IMR-90 (cell line): Measurements from ENCODE around the gene KCNK3. TPM values are rescaled to one million over a fixed set of nuclear protein-coding genes. Genes with fewer than 3 reads are reported as not detected.

Experiments
- ATAC-seq: fragments of 200-7000 bp; cut with Tn5 transposase; 2 replicates; pipeline ENCODE4 v1.9.1; 2020; ENCODE audit warnings: low read depth, mild to moderate bottlenecking, moderate library complexity
- BruUV-seq: library from RNA; stranded (reverse); fragments of 400-500 nt; replicated peaks from 2 replicates; lab custom pipeline; 2021; lab: Mats Ljungman, UMichigan
- CTCF ChIA-PET: fragments of 300-600 bp; formaldehyde crosslinking; extraction: SDS; loops from one replicate; lab custom pipeline; 2021; ENCODE audit warnings: antibody characterized with exemption; lab: Yijun Ruan, JAX
- POLR2A ChIA-PET: fragments of 300-600 bp; sonication (Branson Sonifier 250); formaldehyde crosslinking; loops from one replicate; lab custom pipeline; 2022; ENCODE audit warnings: antibody characterized with exemption; ENCODE audit not compliant: unreplicated experiment; lab: Charles Lee
- DNase-seq: peaks from one replicate; pipeline ENCODE4 v3.0.0; 2013
- H2AFZ ChIP-seq: replicated peaks from 2 replicates; pipeline ENCODE3; 2013; ENCODE audit warnings: low read length, mild to moderate bottlenecking; ENCODE audit not compliant: poor library complexity
- H2AK5ac ChIP-seq: 2 replicates; pipeline ENCODE4 v1.6.1; 2013; ENCODE audit warnings: low read depth, low read length, inconsistent platforms
- H2AK9ac ChIP-seq: replicated peaks from 2 replicates; pipeline ENCODE3; 2013; ENCODE audit warnings: mild to moderate bottlenecking, low read depth, low read length, moderate library complexity; ENCODE audit not compliant: poor library complexity
- H2BK120ac ChIP-seq: 2 replicates; pipeline ENCODE4 v1.6.1; 2013; ENCODE audit warnings: low read depth, low read length, inconsistent platforms
- H2BK15ac ChIP-seq: 3 replicates; pipeline ENCODE4 v1.6.1; 2013; ENCODE audit warnings: low read depth, low read length, inconsistent platforms
- H2BK20ac ChIP-seq: 2 replicates; pipeline ENCODE4 v1.6.1; 2013; ENCODE audit warnings: low read depth, mild to moderate bottlenecking, inconsistent platforms, low read length, moderate library complexity
- H2BK5ac ChIP-seq: 2 replicates; pipeline ENCODE4 v1.6.1; 2013; ENCODE audit warnings: mild to moderate bottlenecking, low read depth, low read length, inconsistent platforms; ENCODE audit not compliant: poor library complexity, severe bottlenecking
- H3K14ac ChIP-seq: replicated peaks from 2 replicates; pipeline ENCODE4 v1.6.1; 2013; ENCODE audit warnings: low read depth, low read length, inconsistent platforms
- H3K18ac ChIP-seq: 2 replicates; pipeline ENCODE4 v1.6.1; 2013; ENCODE audit warnings: low read depth, low read length, control low read depth
- H3K23ac ChIP-seq: 2 replicates; pipeline ENCODE4 v1.6.1; 2013; ENCODE audit warnings: low read depth, low read length, inconsistent platforms
- H3K27ac ChIP-seq: 2 replicates; pipeline ENCODE4 v1.5.1; 2013; ENCODE audit warnings: mild to moderate bottlenecking, control low read depth, low read length; ENCODE audit not compliant: insufficient read depth
- H3K27me3 ChIP-seq: 2 replicates; pipeline ENCODE4 v1.6.1; 2013; ENCODE audit warnings: low read length; ENCODE audit not compliant: control insufficient read depth, insufficient read depth
- H3K36me3 ChIP-seq: 2 replicates; pipeline ENCODE4 v1.6.1; 2013; ENCODE audit warnings: low read length, mixed read lengths; ENCODE audit not compliant: control insufficient read depth, insufficient read depth
- H3K4ac ChIP-seq: 2 replicates; pipeline ENCODE4 v1.6.1; 2013; ENCODE audit warnings: low read depth, low read length, inconsistent platforms
- H3K4me1 ChIP-seq: 2 replicates; pipeline ENCODE4 v1.6.1; 2013; ENCODE audit warnings: low read length, mixed read lengths; ENCODE audit not compliant: control insufficient read depth, insufficient read depth
- H3K4me2 ChIP-seq: 2 replicates; pipeline ENCODE4 v1.6.1; 2013; ENCODE audit warnings: low read depth, mild to moderate bottlenecking, control low read depth, low read length, moderate library complexity
- H3K4me3 ChIP-seq: 2 replicates; pipeline ENCODE4 v1.5.1; 2013; ENCODE audit warnings: low read depth, mild to moderate bottlenecking, control low read depth, low read length, moderate library complexity; ENCODE audit not compliant: insufficient read depth
- H3K56ac ChIP-seq: 2 replicates; pipeline ENCODE4 v1.6.1; 2013; ENCODE audit warnings: low read length, inconsistent platforms; ENCODE audit not compliant: insufficient read depth; ENCODE audit errors: extremely low read depth
- H3K79me1 ChIP-seq, 2 experiments: 2 replicates each; pipeline ENCODE4 v1.6.1; 2013; ENCODE audit warnings: low read length in 2 of 2, inconsistent platforms in 1 of 2, low read depth in 1 of 2
- H3K9ac ChIP-seq: 2 replicates; pipeline ENCODE4 v1.6.1; 2013; ENCODE audit warnings: low read depth, low read length, control low read depth
- H3K9me1 ChIP-seq: 2 replicates; pipeline ENCODE4 v1.6.1; 2013; ENCODE audit warnings: low read length, inconsistent platforms; ENCODE audit not compliant: insufficient read depth
- H3K9me3 ChIP-seq: 2 replicates; pipeline ENCODE4 v1.6.1; 2013; ENCODE audit warnings: low read length; ENCODE audit not compliant: control insufficient read depth, insufficient read depth
- H4K20me1 ChIP-seq: 2 replicates; pipeline ENCODE4 v1.6.1; 2013; ENCODE audit warnings: low read length, inconsistent platforms; ENCODE audit not compliant: insufficient read depth
- H4K5ac ChIP-seq: 2 replicates; pipeline ENCODE4 v1.6.1; 2013; ENCODE audit warnings: mild to moderate bottlenecking, low read depth, low read length, control low read depth
- H4K8ac ChIP-seq, 2 experiments: 2 replicates each; pipeline ENCODE4 v1.6.1; 2013; ENCODE audit warnings: low read depth in 2 of 2, low read length in 2 of 2, control low read depth in 1 of 2, inconsistent platforms in 1 of 2
- H4K91ac ChIP-seq: 2 replicates; pipeline ENCODE4 v1.6.1; 2013; ENCODE audit warnings: low read depth, low read length, inconsistent platforms; ENCODE audit not compliant: insufficient read depth
- BHLHE40 ChIP-seq: fragments of 150-350 bp; IDR thresholded peaks from 2 replicates; pipeline ENCODE4 v1.6.1; 2016; ENCODE audit warnings: mild to moderate bottlenecking, low read depth, low read length
- CEBPB ChIP-seq: IDR thresholded peaks from 2 replicates; pipeline ENCODE4 v1.6.1; 2012; ENCODE audit warnings: low read depth, low read length, improper control_type of control experiment
- CHD1 ChIP-seq: IDR thresholded peaks from 2 replicates; pipeline ENCODE4 v1.6.1; 2012; ENCODE audit warnings: low read depth, low read length, improper control_type of control experiment
- FOS ChIP-seq: fragments of 150-350 bp; IDR thresholded peaks from 2 replicates; pipeline ENCODE4 v1.6.1; 2016; ENCODE audit warnings: low read depth, low read length
- MAFK ChIP-seq: IDR thresholded peaks from 2 replicates; pipeline ENCODE4 v1.6.1; 2012; ENCODE audit warnings: low read depth, low read length, improper control_type of control experiment
- MAZ ChIP-seq: IDR thresholded peaks from 2 replicates; pipeline ENCODE4 v1.6.1; 2012; ENCODE audit warnings: low read depth, mild to moderate bottlenecking, low read length, improper control_type of control experiment, moderate library complexity, borderline replicate concordance
- MXI1 ChIP-seq: IDR thresholded peaks from 2 replicates; pipeline ENCODE4 v1.6.1; 2012; ENCODE audit warnings: low read depth, mild to moderate bottlenecking, low read length, moderate library complexity, borderline replicate concordance
- NFE2L2 ChIP-seq: fragments of 150-350 bp; IDR thresholded peaks from 2 replicates; pipeline ENCODE4 v1.6.1; 2016; ENCODE audit warnings: low read depth, mild to moderate bottlenecking, low read length
- POLR2A ChIP-seq: IDR thresholded peaks from 2 replicates; pipeline ENCODE4 v1.6.1; 2012; ENCODE audit warnings: mild to moderate bottlenecking, low read depth, low read length
- RAD21 ChIP-seq: IDR thresholded peaks from 2 replicates; pipeline ENCODE4 v1.6.1; 2012; ENCODE audit warnings: low read length, improper control_type of control experiment
- RCOR1 ChIP-seq: IDR thresholded peaks from 2 replicates; pipeline ENCODE4 v1.6.1; 2012; ENCODE audit warnings: mild to moderate bottlenecking, low read length, improper control_type of control experiment; ENCODE audit not compliant: insufficient replicate concordance
- RFX5 ChIP-seq: IDR thresholded peaks from 2 replicates; pipeline ENCODE4 v1.8.0; 2012; ENCODE audit warnings: low read depth, mild to moderate bottlenecking, low read length, moderate library complexity
- SMC3 ChIP-seq: fragments of 150-350 bp; IDR thresholded peaks from 2 replicates; pipeline ENCODE4 v1.6.1; 2016; ENCODE audit warnings: low read depth, mild to moderate bottlenecking, antibody characterized with exemption, low read length, moderate library complexity
- WGBS, 2 experiments: methylation state at CpG; one replicate each; pipeline versions ENCODE4 v1.1.5 to v1.1.7; 2013; ENCODE audit warnings: missing lambda C conversion rate in 2 of 2; ENCODE audit not compliant: insufficient read length in 1 of 2; ENCODE audit errors: extremely low coverage in 2 of 2; 5-methylcytosine and 5-hydroxymethylcytosine counted together
- dilution Hi-C: fragments of 300-500 bp; cut with HindIII; formaldehyde crosslinking; loops from one replicate; pipeline ENCODE4 v1.14.3; 2018; ENCODE audit warnings: low sequenced_read_pairs; ENCODE audit not compliant: unreplicated experiment
- in situ Hi-C: fragments of 300-500 bp; cut with MboI; formaldehyde crosslinking; loops from 3 replicates; pipeline ENCODE4 v1.14.3; 2019; ENCODE audit warnings: low sequenced_read_pairs, inconsistent platforms, mixed read lengths
- intact Hi-C: fragments of 100-400 bp; cut with micrococcal nuclease; formaldehyde crosslinking; loops from 2 replicates; pipeline ENCODE4 v1.10.0; 2022
- polyA plus RNA-seq, 3 experiments: library from polyadenylated mRNA; depleted of rRNA; stranded (reverse); fragments of >200 nt; gene quantifications; 2 replicates each; pipeline ENCODE4 v1.2.3, GENCODE V29; 2012; ENCODE audit warnings: low replicate concordance in 1 of 3
- total RNA-seq: library from RNA; depleted of rRNA; stranded (reverse); fragments of >200 nt; gene quantifications from 2 replicates; pipeline ENCODE4 v1.2.3, GENCODE V29; 2012
- TF ChIP-seq, protein P1 (sequence below): fragments of 150-350 bp; IDR thresholded peaks from 2 replicates; pipeline ENCODE4 v1.6.1; 2017; ENCODE audit warnings: mild to moderate bottlenecking, antibody characterized with exemption, low read length, low read depth
- TF ChIP-seq, protein P2 (sequence below): fragments of 150-350 bp; IDR thresholded peaks from 2 replicates; pipeline ENCODE4 v1.6.1; 2016; ENCODE audit warnings: low read depth, mild to moderate bottlenecking, low read length, moderate library complexity, borderline replicate concordance
- TF ChIP-seq, protein P3 (sequence below): conservative IDR thresholded peaks from 2 replicates; pipeline ENCODE4 v1.5.1; 2012; ENCODE audit warnings: mild to moderate bottlenecking, low read depth, low read length, improper control_type of control experiment

Gene KCNK3
- total and polyA plus RNA-seq, 2 of the 4 experiments (the other 2 are of a cell fraction): under 0.01 to 0.03 TPM

DNA sequence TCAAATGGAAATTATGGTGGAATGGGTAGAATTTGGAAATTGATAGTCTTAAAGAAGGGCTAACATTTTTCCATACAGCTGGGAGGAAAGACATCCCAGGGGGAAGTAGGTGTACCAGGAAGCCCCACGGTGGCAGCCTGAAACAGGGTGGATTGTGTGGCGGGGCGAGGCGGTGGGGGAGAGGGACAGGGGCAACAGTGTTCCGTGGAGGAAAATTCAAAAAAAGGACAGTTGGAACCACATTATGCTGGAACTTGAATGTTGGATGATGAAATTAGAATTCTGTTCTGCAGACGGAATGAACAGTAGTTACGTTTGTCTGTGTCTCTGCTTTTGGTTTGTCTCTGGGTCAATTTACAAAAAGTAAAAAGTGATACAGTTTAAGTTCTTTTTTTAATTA is 40.7 kb upstream of the KCNK3 start:
- TF ChIP-seq CEBPB: no peak
- TF ChIP-seq, protein P1, sequence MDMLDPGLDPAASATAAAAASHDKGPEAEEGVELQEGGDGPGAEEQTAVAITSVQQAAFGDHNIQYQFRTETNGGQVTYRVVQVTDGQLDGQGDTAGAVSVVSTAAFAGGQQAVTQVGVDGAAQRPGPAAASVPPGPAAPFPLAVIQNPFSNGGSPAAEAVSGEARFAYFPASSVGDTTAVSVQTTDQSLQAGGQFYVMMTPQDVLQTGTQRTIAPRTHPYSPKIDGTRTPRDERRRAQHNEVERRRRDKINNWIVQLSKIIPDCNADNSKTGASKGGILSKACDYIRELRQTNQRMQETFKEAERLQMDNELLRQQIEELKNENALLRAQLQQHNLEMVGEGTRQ: no peak
- TF ChIP-seq RFX5: no peak
- no peak for TF ChIP-seq MXI1
- TF ChIP-seq, protein P2, sequence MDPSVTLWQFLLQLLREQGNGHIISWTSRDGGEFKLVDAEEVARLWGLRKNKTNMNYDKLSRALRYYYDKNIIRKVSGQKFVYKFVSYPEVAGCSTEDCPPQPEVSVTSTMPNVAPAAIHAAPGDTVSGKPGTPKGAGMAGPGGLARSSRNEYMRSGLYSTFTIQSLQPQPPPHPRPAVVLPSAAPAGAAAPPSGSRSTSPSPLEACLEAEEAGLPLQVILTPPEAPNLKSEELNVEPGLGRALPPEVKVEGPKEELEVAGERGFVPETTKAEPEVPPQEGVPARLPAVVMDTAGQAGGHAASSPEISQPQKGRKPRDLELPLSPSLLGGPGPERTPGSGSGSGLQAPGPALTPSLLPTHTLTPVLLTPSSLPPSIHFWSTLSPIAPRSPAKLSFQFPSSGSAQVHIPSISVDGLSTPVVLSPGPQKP: no peak
- no peak for TF ChIP-seq RAD21
- no peak for TF ChIP-seq NFE2L2
- TF ChIP-seq FOS: no peak
- TF ChIP-seq RCOR1: no peak
- TF ChIP-seq BHLHE40: no peak
- TF ChIP-seq, protein P3, sequence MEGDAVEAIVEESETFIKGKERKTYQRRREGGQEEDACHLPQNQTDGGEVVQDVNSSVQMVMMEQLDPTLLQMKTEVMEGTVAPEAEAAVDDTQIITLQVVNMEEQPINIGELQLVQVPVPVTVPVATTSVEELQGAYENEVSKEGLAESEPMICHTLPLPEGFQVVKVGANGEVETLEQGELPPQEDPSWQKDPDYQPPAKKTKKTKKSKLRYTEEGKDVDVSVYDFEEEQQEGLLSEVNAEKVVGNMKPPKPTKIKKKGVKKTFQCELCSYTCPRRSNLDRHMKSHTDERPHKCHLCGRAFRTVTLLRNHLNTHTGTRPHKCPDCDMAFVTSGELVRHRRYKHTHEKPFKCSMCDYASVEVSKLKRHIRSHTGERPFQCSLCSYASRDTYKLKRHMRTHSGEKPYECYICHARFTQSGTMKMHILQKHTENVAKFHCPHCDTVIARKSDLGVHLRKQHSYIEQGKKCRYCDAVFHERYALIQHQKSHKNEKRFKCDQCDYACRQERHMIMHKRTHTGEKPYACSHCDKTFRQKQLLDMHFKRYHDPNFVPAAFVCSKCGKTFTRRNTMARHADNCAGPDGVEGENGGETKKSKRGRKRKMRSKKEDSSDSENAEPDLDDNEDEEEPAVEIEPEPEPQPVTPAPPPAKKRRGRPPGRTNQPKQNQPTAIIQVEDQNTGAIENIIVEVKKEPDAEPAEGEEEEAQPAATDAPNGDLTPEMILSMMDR: no peak
- no peak for TF ChIP-seq MAZ
- TF ChIP-seq MAFK: no peak
- TF ChIP-seq POLR2A: no peak
- no peak for TF ChIP-seq CHD1
- no peak for TF ChIP-seq SMC3
- Histone ChIP-seq H2BK120ac (no peak overlapping the region), H4K8ac (no peak overlapping the region), H3K27ac (peak overlapping the region; percentile 42; the same call in 1 of the 2 replicates), H3K36me3 (no peaks in the 10 kb centered on the region), H3K9ac (no peak overlapping the region), H3K79me1 (no peaks in the 10 kb centered on the region), H4K20me1 (no peaks in the 10 kb centered on the region), H3K56ac (no peak overlapping the region), H2AK9ac (no peak overlapping the region), H3K9me3 (peaks cover 3% of the 10 kb centered on the region), H3K18ac (no peak overlapping the region), H2BK5ac (no peak overlapping the region), H3K27me3 (peaks cover 53% of the 10 kb centered on the region), H2BK15ac (no peak overlapping the region), H3K4me1 (peaks cover 2% of the 10 kb centered on the region; the same call in 1 of the 2 replicates), H2AK5ac (no peak overlapping the region), H3K4me3 (no peak overlapping the region), H2BK20ac (no peak overlapping the region), H3K23ac (no peak overlapping the region), H3K9me1 (no peaks in the 10 kb centered on the region), H2AFZ (no peak overlapping the region), H4K91ac (no peak overlapping the region), H4K5ac (no peak overlapping the region), H3K4me2 (no peak overlapping the region), H3K14ac (no peak overlapping the region), H3K4ac (no peak overlapping the region)
- ChIA-PET POLR2A (no interaction called here), CTCF (no interaction called here)
- intact Hi-C loops: no loop called here
- 63% methylated on average over 5 of the region's 7 CpGs; no CpG with 5 or more reads in 1 of the 2 experiments for WGBS, 2 experiments
- in situ Hi-C loops: no loop called here
- no peak for DNase-seq
- no TSS peak for BruUV-seq
- no peak for ATAC-seq
- dilution Hi-C loops: no loop called here
